ENCODE results near the gene SHF. TPM values are rescaled to one million over a fixed set of nuclear protein-coding genes. Genes with fewer than 3 reads are reported as not detected.

The SHF gene
- total RNA-seq, 1 experiment from 2014 or later = 7.3 TPM

DNA sequence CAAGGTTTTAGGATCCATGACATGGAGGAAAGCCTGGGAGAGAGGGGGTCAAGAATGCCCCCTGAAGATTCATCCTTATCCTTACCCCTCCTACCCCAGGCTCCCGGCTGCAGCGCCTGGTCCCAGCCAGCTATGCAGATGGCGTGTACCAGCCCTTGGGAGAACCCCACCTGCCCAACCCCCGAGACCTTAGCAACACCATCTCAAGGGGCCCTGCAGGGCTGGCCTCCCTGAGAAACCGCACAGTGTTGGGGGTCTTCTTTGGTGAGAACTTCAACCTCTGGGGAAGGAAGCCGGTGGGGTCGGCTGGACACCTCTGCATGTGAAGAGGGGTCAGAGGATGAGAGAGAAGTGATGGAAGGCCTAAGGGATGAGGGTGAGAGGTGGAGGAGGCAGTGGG lies 53.7 kb downstream of the SHF start:
- no peaks in the 10 kb centered on the region for H3K4me1 Mint-ChIP-seq (ENCODE audit: low read depth, unreplicated experiment)
- no TSS peak for BruUV-seq (replicated peaks)
- no peak overlapping the region for H3K4me3 Mint-ChIP-seq (ENCODE audit: low read depth, unreplicated experiment)
- TF ChIP-seq, protein P1, sequence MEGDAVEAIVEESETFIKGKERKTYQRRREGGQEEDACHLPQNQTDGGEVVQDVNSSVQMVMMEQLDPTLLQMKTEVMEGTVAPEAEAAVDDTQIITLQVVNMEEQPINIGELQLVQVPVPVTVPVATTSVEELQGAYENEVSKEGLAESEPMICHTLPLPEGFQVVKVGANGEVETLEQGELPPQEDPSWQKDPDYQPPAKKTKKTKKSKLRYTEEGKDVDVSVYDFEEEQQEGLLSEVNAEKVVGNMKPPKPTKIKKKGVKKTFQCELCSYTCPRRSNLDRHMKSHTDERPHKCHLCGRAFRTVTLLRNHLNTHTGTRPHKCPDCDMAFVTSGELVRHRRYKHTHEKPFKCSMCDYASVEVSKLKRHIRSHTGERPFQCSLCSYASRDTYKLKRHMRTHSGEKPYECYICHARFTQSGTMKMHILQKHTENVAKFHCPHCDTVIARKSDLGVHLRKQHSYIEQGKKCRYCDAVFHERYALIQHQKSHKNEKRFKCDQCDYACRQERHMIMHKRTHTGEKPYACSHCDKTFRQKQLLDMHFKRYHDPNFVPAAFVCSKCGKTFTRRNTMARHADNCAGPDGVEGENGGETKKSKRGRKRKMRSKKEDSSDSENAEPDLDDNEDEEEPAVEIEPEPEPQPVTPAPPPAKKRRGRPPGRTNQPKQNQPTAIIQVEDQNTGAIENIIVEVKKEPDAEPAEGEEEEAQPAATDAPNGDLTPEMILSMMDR (IDR thresholded peaks at IDR 0.05; ENCODE audit: unreplicated experiment) = no peak
- H3K27me3 Mint-ChIP-seq (ENCODE audit: unreplicated experiment) = peaks cover 53% of the 10 kb centered on the region
- H3K27ac Mint-ChIP-seq (ENCODE audit: unreplicated experiment) = no peak overlapping the region
- no peaks in the 10 kb centered on the region for H3K9me3 Mint-ChIP-seq (ENCODE audit: low read depth, unreplicated experiment)
- CTCF ChIA-PET = no interaction called here
- DNase-seq = no peak
- intact Hi-C loops (cut with micrococcal nuclease; ENCODE audit: unreplicated experiment) = no loop called here
- H3K36me3 Mint-ChIP-seq (ENCODE audit: insufficient read depth, unreplicated experiment) = no peaks in the 10 kb centered on the region

DNA sequence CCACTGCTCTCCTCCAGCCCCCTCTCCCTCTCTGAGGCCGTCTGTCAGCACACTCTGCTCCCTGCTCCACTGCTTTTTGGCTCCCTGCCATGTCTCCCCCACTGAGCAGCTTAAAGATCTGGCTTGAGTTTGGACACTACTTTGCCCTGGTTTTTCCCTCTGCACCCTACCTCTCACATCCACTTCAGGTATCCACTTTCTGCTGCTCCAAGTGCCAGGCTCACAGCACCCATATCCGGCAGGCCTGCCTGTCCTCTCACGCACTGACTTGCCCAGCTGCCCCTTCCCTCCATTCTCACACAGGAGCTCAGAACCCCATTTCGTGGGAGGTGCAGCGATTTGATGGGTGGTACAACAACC lies 54.2 kb downstream of the SHF start:
- CTCF ChIA-PET = interaction anchor here (1.3 kb wide), 1 partner anchor 10 kb away, joined by 3 read pairs; no protein-coding TSS in a partner anchor
- DNase-seq = no peak
- no TSS peak for BruUV-seq (replicated peaks)

DNA sequence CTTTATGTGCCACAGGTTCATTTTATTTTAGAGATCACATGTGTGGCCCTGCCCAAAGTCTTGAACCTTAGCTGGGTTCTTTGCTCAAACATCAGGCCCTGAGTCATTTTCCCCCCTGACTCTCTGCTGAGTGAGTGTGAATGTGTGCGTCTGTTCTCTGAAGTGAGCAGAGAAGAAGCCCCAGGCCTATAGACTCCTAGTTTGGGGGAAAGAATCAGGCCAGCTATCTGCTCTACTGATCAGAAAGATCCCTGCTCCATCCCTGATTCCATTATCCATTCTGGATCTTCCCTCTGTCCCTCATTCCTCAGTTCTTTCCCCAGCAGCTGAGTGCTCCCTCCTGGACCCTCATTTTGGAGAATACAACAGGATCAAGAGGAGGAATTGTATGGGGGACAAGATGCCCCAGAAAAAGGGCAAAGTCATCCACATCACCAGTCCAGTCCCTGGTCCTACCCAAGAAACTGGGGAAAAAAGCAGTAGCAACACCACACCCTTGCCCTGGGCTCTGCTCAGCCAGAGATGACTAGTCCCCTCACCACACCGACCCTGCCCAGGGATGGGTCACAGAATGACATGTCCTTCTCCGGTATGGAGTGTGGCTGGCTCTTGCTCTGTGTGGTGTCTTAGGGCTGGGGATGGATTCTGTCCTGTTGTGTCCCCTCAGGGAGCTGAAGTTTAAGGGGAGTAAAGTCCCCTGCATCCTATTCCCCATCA lies 54.8 kb downstream of the SHF start:
- DNase-seq = no peak
- Mint-ChIP-seq H3K9me3 (ENCODE audit: low read depth, unreplicated experiment) (no peaks in the 10 kb centered on the region), H3K36me3 (ENCODE audit: insufficient read depth, unreplicated experiment) (no peaks in the 10 kb centered on the region), H3K4me3 (ENCODE audit: low read depth, unreplicated experiment) (no peak overlapping the region), H3K27ac (ENCODE audit: unreplicated experiment) (no peak overlapping the region), H3K4me1 (ENCODE audit: low read depth, unreplicated experiment) (no peaks in the 10 kb centered on the region), H3K27me3 (ENCODE audit: unreplicated experiment) (peaks cover 63% of the 10 kb centered on the region)
- TF ChIP-seq, protein P1 (IDR thresholded peaks at IDR 0.05; ENCODE audit: unreplicated experiment) = no peak
- intact Hi-C loops (cut with micrococcal nuclease; ENCODE audit: unreplicated experiment) = no loop called here
- CTCF ChIA-PET = interaction anchor here (1.1 to 1.3 kb wide), 2 partner anchors 9 to 11 kb away, joined by 3 read pairs; no protein-coding TSS in a partner anchor
- no TSS peak for BruUV-seq (replicated peaks)

More for the DNA sequence above, 54.2 kb downstream of the SHF start:
- Mint-ChIP-seq H3K4me3 (ENCODE audit: low read depth, unreplicated experiment) (no peak overlapping the region), H3K27me3 (ENCODE audit: unreplicated experiment) (peaks cover 58% of the 10 kb centered on the region), H3K36me3 (ENCODE audit: insufficient read depth, unreplicated experiment) (no peaks in the 10 kb centered on the region), H3K9me3 (ENCODE audit: low read depth, unreplicated experiment) (no peaks in the 10 kb centered on the region), H3K4me1 (ENCODE audit: low read depth, unreplicated experiment) (no peaks in the 10 kb centered on the region), H3K27ac (ENCODE audit: unreplicated experiment) (no peak overlapping the region)
- intact Hi-C loops (cut with micrococcal nuclease; ENCODE audit: unreplicated experiment) = no loop called here
- TF ChIP-seq, protein P1 (IDR thresholded peaks at IDR 0.05; ENCODE audit: unreplicated experiment) = no peak

DNA sequence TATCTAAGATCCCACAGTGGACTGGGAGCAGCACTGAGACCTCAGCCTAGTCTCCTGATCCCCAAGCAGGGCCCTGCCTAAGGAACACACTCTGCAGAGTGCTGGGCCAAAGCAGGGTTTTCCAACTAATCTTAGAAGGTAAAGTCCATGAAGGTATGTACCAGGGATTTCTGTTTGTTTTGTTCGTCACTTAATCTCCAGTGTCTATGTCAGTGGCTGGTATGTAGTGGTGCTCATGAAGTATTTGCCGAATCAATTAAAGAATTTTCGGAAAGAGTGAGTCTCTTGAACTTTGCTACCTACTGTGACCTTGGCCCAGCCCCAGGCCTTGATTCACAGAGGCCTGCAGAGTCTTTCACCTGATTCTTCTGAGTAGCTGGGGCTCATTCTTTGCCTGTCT lies 56.3 kb downstream of the SHF start:
- intact Hi-C loops (cut with micrococcal nuclease; ENCODE audit: unreplicated experiment) = no loop called here
- Mint-ChIP-seq H3K9me3 (ENCODE audit: low read depth, unreplicated experiment) (no peaks in the 10 kb centered on the region), H3K4me1 (ENCODE audit: low read depth, unreplicated experiment) (no peaks in the 10 kb centered on the region), H3K27ac (ENCODE audit: unreplicated experiment) (no peak overlapping the region), H3K27me3 (ENCODE audit: unreplicated experiment) (peaks cover 71% of the 10 kb centered on the region), H3K36me3 (ENCODE audit: insufficient read depth, unreplicated experiment) (no peaks in the 10 kb centered on the region), H3K4me3 (ENCODE audit: low read depth, unreplicated experiment) (no peak overlapping the region)
- TF ChIP-seq, protein P1 (IDR thresholded peaks at IDR 0.05; ENCODE audit: unreplicated experiment) = no peak
- no peak for DNase-seq
- CTCF ChIA-PET = interaction anchor here (0.6 kb wide), 1 partner anchor 66 kb away, joined by 3 read pairs; no protein-coding TSS in a partner anchor
- no TSS peak for BruUV-seq (replicated peaks)
